Naive thymus-derived CD4-positive, alpha-beta T cell (primary cell): ENCODE data around the gene TOP1. TPM values are rescaled to one million over a fixed set of nuclear protein-coding genes. Genes with fewer than 3 reads are reported as not detected.

Experiments
- ATAC-seq: fragments of 150-1000 bp; cut with Tn5 transposase; 2 replicates; pipeline ENCODE4 v1.10.0; 2021; ENCODE audit warnings: mild to moderate bottlenecking, moderate library complexity
- CTCF ChIA-PET: fragments of 350-600 bp; sonication (Branson Sonifier 250); formaldehyde crosslinking; loops from one replicate; lab custom pipeline; 2021; ENCODE audit warnings: antibody characterized with exemption; lab: Charles Lee
- POLR2A ChIA-PET: fragments of 350-600 bp; sonication (Branson Sonifier 250); formaldehyde crosslinking; loops from one replicate; lab custom pipeline; 2021; ENCODE audit warnings: antibody characterized with exemption, inconsistent platforms; lab: Charles Lee
- DNase-seq, 9 donors: peaks; one replicate each; pipeline versions ENCODE4 v3.0.0 to v3.0.0-alpha.2; 2020 to 2022; ENCODE audit warnings: mixed read lengths in 1 of 9
- H3K27ac ChIP-seq: one replicate; pipeline ENCODE4 v1.7.0; 2013; ENCODE audit warnings: mild to moderate bottlenecking, low read depth, low read length, moderate library complexity
- H3K27me3 ChIP-seq, 2 donors: one replicate each; pipeline ENCODE4 v1.7.0; 2013; ENCODE audit warnings: low read length in 2 of 2, mild to moderate bottlenecking in 2 of 2, moderate library complexity in 2 of 2; ENCODE audit not compliant: control insufficient read depth in 2 of 2, insufficient read depth in 2 of 2
- H3K36me3 ChIP-seq, 3 experiments: 1 replicate in 2 of 3; 2 replicates in 1 of 3; pipeline ENCODE4 v1.7.0; 2013; ENCODE audit warnings: low read length in 3 of 3, mild to moderate bottlenecking in 3 of 3, moderate library complexity in 1 of 3; ENCODE audit not compliant: insufficient read depth in 3 of 3, control insufficient read depth in 2 of 3
- H3K4me1 ChIP-seq, 2 donors: one replicate each; pipeline ENCODE4 v1.7.0; 2013; ENCODE audit warnings: low read length in 2 of 2, mild to moderate bottlenecking in 2 of 2, moderate library complexity in 1 of 2; ENCODE audit not compliant: control insufficient read depth in 2 of 2, insufficient read depth in 2 of 2
- H3K4me3 ChIP-seq: 2 replicates; pipeline ENCODE4 v1.7.0; 2013; ENCODE audit warnings: mild to moderate bottlenecking, low read length
- H3K9me3 ChIP-seq, 3 experiments: 1 replicate in 2 of 3; 2 replicates in 1 of 3; pipeline ENCODE4 v1.7.0; 2013; ENCODE audit warnings: low read length in 3 of 3; ENCODE audit not compliant: control insufficient read depth in 2 of 3
- H3K27ac Mint-ChIP-seq, 9 donors: one replicate each; pipeline ENCODE4 v1.8.0; 2020 to 2022; ENCODE audit warnings: mixed read lengths in 9 of 9, mild to moderate bottlenecking in 8 of 9, moderate library complexity in 5 of 9, inconsistent platforms in 2 of 9
- H3K27me3 Mint-ChIP-seq, 5 donors: one replicate each; pipeline ENCODE4 v1.8.0; 2021 to 2022; ENCODE audit warnings: mixed read lengths in 5 of 5, mild to moderate bottlenecking in 1 of 5
- H3K36me3 Mint-ChIP-seq, 5 donors: one replicate each; pipeline ENCODE4 v1.8.0; 2020 to 2022; ENCODE audit warnings: mixed read lengths in 5 of 5, mild to moderate bottlenecking in 3 of 5, inconsistent platforms in 1 of 5
- H3K4me1 Mint-ChIP-seq, 7 donors: one replicate each; pipeline ENCODE4 v1.8.0; 2020 to 2022; ENCODE audit warnings: mixed read lengths in 7 of 7, mild to moderate bottlenecking in 3 of 7, inconsistent platforms in 1 of 7
- H3K4me3 Mint-ChIP-seq, 10 donors: one replicate each; pipeline ENCODE4 v1.8.0; 2020 to 2022; ENCODE audit warnings: mild to moderate bottlenecking in 10 of 10, mixed read lengths in 10 of 10, moderate library complexity in 6 of 10, inconsistent platforms in 2 of 10
- H3K9me3 Mint-ChIP-seq, 11 donors: one replicate each; pipeline ENCODE4 v1.8.0; 2020 to 2022; ENCODE audit warnings: mixed read lengths in 11 of 11, mild to moderate bottlenecking in 4 of 11, inconsistent platforms in 1 of 11, moderate library complexity in 1 of 11
- intact Hi-C, 2 donors: fragments of 100-400 bp; cut with micrococcal nuclease; formaldehyde crosslinking; loops; one replicate each; pipeline ENCODE4 v1.15.1; 2023
- polyA plus RNA-seq, 2 donors: library from polyadenylated mRNA; unstranded; fragments of 300-500 nt; fragmentation: Illumina TruSeq; gene quantifications; one replicate each; pipeline ENCODE4 v1.2.3, GENCODE V29; 2021
- total RNA-seq, 6 experiments: library from RNA in 5 of 6; stranded (reverse) in 5 of 6; gene quantifications; 1 replicate in 5 of 6; 2 replicates in 1 of 6; pipeline ENCODE4 v1.2.3 and lab custom pipeline; 2021 to 2026

Gene TOP1
- total and polyA plus RNA-seq, 7 experiments from 2014 or later: 10.2 to 82.8 (median 33.3) TPM

- H3K27ac Mint-ChIP-seq: peak overlapping the region; percentile 84 to 100 (median 94)
- no peaks in the 10 kb centered on the region for H3K27me3 ChIP-seq
- ATAC-seq: no peak
- no peak for DNase-seq
- intact Hi-C loops: loop anchor here (1.0 kb wide), 1 partner anchor 14 kb away; no protein-coding TSS in a partner anchor
- peaks cover 85 to 89% of the 10 kb centered on the region in 2 donors for H3K4me1 ChIP-seq
- peaks cover 88 to 97% (median 92%) of the 10 kb centered on the region in 7 donors for H3K4me1 Mint-ChIP-seq
- CTCF ChIA-PET: interaction anchor here (0.6 to 14.7 kb wide), 5 partner anchors 8 to 350 kb away, joined by 3 to 236 read pairs (median 6); no protein-coding TSS in a partner anchor
- POLR2A ChIA-PET: interaction anchor here (2.2 to 30.3 kb wide), 3 partner anchors 3 to 80 kb away, joined by 6 to 604 read pairs (median 604); partner anchors contain the start of gene PLCG1
- no peaks in the 10 kb centered on the region for H3K36me3 ChIP-seq
- H3K27ac ChIP-seq: peak overlapping the region; percentile 91
- H3K4me3 Mint-ChIP-seq: peak overlapping the region; percentile 88 to 98 (median 95)
- H3K9me3 ChIP-seq: no peaks in the 10 kb centered on the region
- H3K36me3 Mint-ChIP-seq: peaks cover 0 to 67% (median 16%) of the 10 kb centered on the region in 5 donors
- H3K27me3 Mint-ChIP-seq: no peaks in the 10 kb centered on the region
- H3K9me3 Mint-ChIP-seq: no peaks in the 10 kb centered on the region
- H3K4me3 ChIP-seq: peak overlapping the region; percentile 82
Measured at GRCh38 chr20:41143354-41143753, 114.7 kb downstream of the TOP1 start.

- Histone ChIP-seq H3K27me3 (no peaks in the 10 kb centered on the region), H3K9me3 (no peaks in the 10 kb centered on the region), H3K4me3 (peak overlapping the region; percentile 6), H3K36me3 (no peaks in the 10 kb centered on the region), H3K4me1 (peaks cover 99 to 100% of the 10 kb centered on the region in 2 donors), H3K27ac (peak overlapping the region; percentile 91)
- DNase-seq (no peak), ATAC-seq (no peak)
- Mint-ChIP-seq H3K27ac (peak overlapping the region; percentile 74 to 100 (median 94)), H3K27me3 (no peaks in the 10 kb centered on the region), H3K36me3 (peaks cover 5 to 61% (median 19%) of the 10 kb centered on the region in 5 donors), H3K9me3 (no peaks in the 10 kb centered on the region), H3K4me1 (peaks cover 84 to 100% (median 96%) of the 10 kb centered on the region in 7 donors), H3K4me3 (peak overlapping the region; percentile 26 to 98 (median 90))
- ChIA-PET CTCF (interaction anchor here (0.6 to 14.7 kb wide), 3 partner anchors 10 to 185 kb away, joined by 3 to 236 read pairs (median 4); no protein-coding TSS in a partner anchor), POLR2A (interaction anchor here (2.2 to 30.3 kb wide), 3 partner anchors 5 to 78 kb away, joined by 6 to 604 read pairs (median 604); partner anchors contain the start of gene PLCG1)
- intact Hi-C loops: loop anchor here in 1 of 2 donors (5.0 kb wide), 1 partner anchor 98 kb away; no protein-coding TSS in a partner anchor
Measured at GRCh38 chr20:41145317-41145716, 116.7 kb downstream of the TOP1 start.

GRCh38 chr20:41145821-41146620, 117.4 kb downstream of the TOP1 start:
- Histone ChIP-seq H3K9me3 (no peaks in the 10 kb centered on the region), H3K4me1 (peaks cover 99 to 100% of the 10 kb centered on the region in 2 donors), H3K36me3 (no peaks in the 10 kb centered on the region), H3K4me3 (peak overlapping the region; percentile 8), H3K27me3 (no peaks in the 10 kb centered on the region), H3K27ac (peak overlapping the region; percentile 91)
- no peaks in the 10 kb centered on the region for H3K9me3 Mint-ChIP-seq
- H3K4me3 Mint-ChIP-seq: peak overlapping the region; percentile 35 to 98 (median 90)
- POLR2A ChIA-PET: interaction anchor here (2.2 to 30.3 kb wide), 3 partner anchors 6 to 78 kb away, joined by 6 to 604 read pairs (median 604); partner anchors contain the start of gene PLCG1
- intact Hi-C loops: loop anchor here in 1 of 2 donors (5.0 kb wide), 1 partner anchor 99 kb away; no protein-coding TSS in a partner anchor
- no peaks in the 10 kb centered on the region for H3K27me3 Mint-ChIP-seq
- peak overlapping the region; percentile 72 to 100 (median 94) for H3K27ac Mint-ChIP-seq
- peaks cover 84 to 100% (median 96%) of the 10 kb centered on the region in 7 donors for H3K4me1 Mint-ChIP-seq
- CTCF ChIA-PET: interaction anchor here (1.0 to 14.7 kb wide), 4 partner anchors 9 to 185 kb away, joined by 3 to 236 read pairs (median 4); no protein-coding TSS in a partner anchor
- H3K36me3 Mint-ChIP-seq: peaks cover 5 to 59% (median 19%) of the 10 kb centered on the region in 5 donors
- ATAC-seq (no peak), DNase-seq (no peak)

- no peaks in the 10 kb centered on the region for H3K9me3 Mint-ChIP-seq
- H3K4me3 Mint-ChIP-seq: peak overlapping the region; percentile 42 to 97 (median 82)
- no peaks in the 10 kb centered on the region for H3K36me3 ChIP-seq
- H3K27me3 Mint-ChIP-seq: no peaks in the 10 kb centered on the region
- peaks cover 84 to 100% (median 97%) of the 10 kb centered on the region in 7 donors for H3K4me1 Mint-ChIP-seq
- intact Hi-C loops: loop anchor here in 1 of 2 donors (1.0 to 5.0 kb wide), 2 partner anchors 9 to 100 kb away; no protein-coding TSS in a partner anchor
- no peaks in the 10 kb centered on the region for H3K9me3 ChIP-seq
- H3K4me3 ChIP-seq: no peak overlapping the region
- peaks cover 96 to 100% of the 10 kb centered on the region in 2 donors for H3K4me1 ChIP-seq
- ATAC-seq: no peak
- peaks cover 5 to 57% (median 19%) of the 10 kb centered on the region in 5 donors for H3K36me3 Mint-ChIP-seq
- CTCF ChIA-PET: interaction anchor here (0.7 to 2.2 kb wide), 2 partner anchors 12 to 22 kb away, joined by 3 to 6 read pairs; no protein-coding TSS in a partner anchor
- POLR2A ChIA-PET: interaction anchor here (0.6 to 30.3 kb wide), 3 partner anchors 8 to 190 kb away, joined by 4 to 604 read pairs (median 604); partner anchors contain the start of gene PLCG1
- no peaks in the 10 kb centered on the region for H3K27me3 ChIP-seq
- no peak for DNase-seq
- H3K27ac Mint-ChIP-seq: peak overlapping the region; percentile 72 to 100 (median 94)
- peak overlapping the region; percentile 91 for H3K27ac ChIP-seq
Measured at GRCh38 chr20:41147767-41148191, 119.2 kb downstream of the TOP1 start.

GRCh38 chr20:41148942-41149341, 120.3 kb downstream of the TOP1 start:
- intact Hi-C loops: loop anchor here in 1 of 2 donors (1.0 to 5.0 kb wide), 2 partner anchors 11 to 102 kb away; no protein-coding TSS in a partner anchor

More at GRCh38 chr20:41148942-41149341, 120.3 kb downstream of the TOP1 start:
- Histone ChIP-seq H3K27ac (peak overlapping the region; percentile 91), H3K4me1 (peaks cover 96 to 100% of the 10 kb centered on the region in 2 donors), H3K4me3 (no peak overlapping the region), H3K27me3 (no peaks in the 10 kb centered on the region), H3K36me3 (no peaks in the 10 kb centered on the region), H3K9me3 (no peaks in the 10 kb centered on the region)
- DNase-seq (no peak), ATAC-seq (no peak)
- CTCF ChIA-PET: interaction anchor here (0.7 to 13.2 kb wide), 3 partner anchors 9 to 262 kb away, joined by 3 to 236 read pairs (median 3); partner anchors contain the start of gene PLCG1
- Mint-ChIP-seq H3K27ac (peak overlapping the region; percentile 77 to 100 (median 94)), H3K9me3 (no peaks in the 10 kb centered on the region), H3K27me3 (no peaks in the 10 kb centered on the region), H3K4me3 (peak overlapping the region; percentile 30 to 97 (median 70)), H3K36me3 (peaks cover 5 to 56% (median 21%) of the 10 kb centered on the region in 5 donors), H3K4me1 (peaks cover 80 to 100% (median 94%) of the 10 kb centered on the region in 7 donors)
- POLR2A ChIA-PET: interaction anchor here (0.7 to 30.3 kb wide), 4 partner anchors 8 to 51 kb away, joined by 3 to 604 read pairs (median 6); partner anchors contain the start of gene PLCG1
